Thyroid gland (tissue), 4 donors: ENCODE data around the gene VASH1. TPM values are rescaled to one million over a fixed set of nuclear protein-coding genes. Genes with fewer than 3 reads are reported as not detected.
A peak's percentile ranks its signal among the peaks of the same experiment; 100 is the strongest.

Experiments
- DNase-seq, 2 donors: peaks; one replicate each; pipeline ENCODE4 v3.0.0-alpha.2; 2019
- H3K27ac ChIP-seq, 3 donors: fragments of 200-600 bp; sonication (generic); 1 replicate in 2 of 3; 2 replicates in 1 of 3; pipeline ENCODE4 v1.5.1; 2016 to 2019; ENCODE audit warnings: mild to moderate bottlenecking in 1 of 3, moderate library complexity in 1 of 3
- H3K27me3 ChIP-seq: fragments of 200-600 bp; sonication (generic); one replicate; pipeline ENCODE4 v1.5.1; 2019
- H3K36me3 ChIP-seq, 2 donors: fragments of 200-600 bp; sonication (generic); one replicate each; pipeline ENCODE4 v1.5.1; 2016 to 2019
- H3K4me1 ChIP-seq, 2 donors: fragments of 200-600 bp; sonication (generic); one replicate each; pipeline ENCODE4 v1.5.1; 2017 to 2019
- H3K4me3 ChIP-seq, 3 donors: fragments of 200-600 bp; sonication (generic); replicated peaks in 1 of 3; 1 replicate in 2 of 3; 2 replicates in 1 of 3; pipeline ENCODE4 v1.5.1; 2016; ENCODE audit warnings: mild to moderate bottlenecking in 1 of 3
- H3K9me3 ChIP-seq: fragments of 200-600 bp; sonication (generic); one replicate; pipeline ENCODE4 v1.5.1; 2017
- CTCF ChIP-seq, 6 experiments: fragments of 200-600 bp in 3 of 6; fragments of 450-650 bp in 3 of 6; sonication (generic) in 3 of 6; IDR thresholded peaks; one replicate each; pipeline ENCODE4 v1.5.1; 2016 to 2019; ENCODE audit warnings: antibody characterized with exemption in 6 of 6, mild to moderate bottlenecking in 2 of 6, inconsistent platforms in 1 of 6, moderate library complexity in 1 of 6
- POLR2A ChIP-seq, 2 donors: fragments of 450-650 bp; IDR thresholded peaks; one replicate each; pipeline ENCODE4 v1.6.1; 2017; ENCODE audit warnings: antibody characterized with exemption in 2 of 2, mild to moderate bottlenecking in 2 of 2, moderate library complexity in 1 of 2
- WGBS, 2 donors: methylation state at CpG; one replicate each; pipeline ENCODE4 v1.1.5; 2017; 5-methylcytosine and 5-hydroxymethylcytosine counted together
- intact Hi-C: fragments of 100-400 bp; cut with DNase I; formaldehyde crosslinking; loops from one replicate; pipeline ENCODE4 v1.15.1; 2023
- total RNA-seq, 4 donors: library from RNA; depleted of rRNA; stranded (reverse); fragments of >200 nt; gene quantifications; one replicate each; pipeline ENCODE4 v1.2.3, GENCODE V29; 2016

Gene VASH1
- total RNA-seq, 4 donors from 2014 or later = 2.3 to 5.0 (median 3.1) TPM

- Histone ChIP-seq H3K27me3 (no peaks in the 10 kb centered on the region), H3K27ac (no peak overlapping the region), H3K9me3 (no peaks in the 10 kb centered on the region), H3K4me3 (no peak overlapping the region), H3K36me3 (peaks cover 6 to 11% of the 10 kb centered on the region in 2 donors), H3K4me1 (no peaks in the 10 kb centered on the region)
- DNase-seq = no peak
- intact Hi-C loops = loop anchor here (10.0 kb wide), 1 partner anchor 77 kb away; no protein-coding TSS in a partner anchor
- no peak for TF ChIP-seq CTCF (IDR thresholded peaks at IDR 0.05)
- TF ChIP-seq POLR2A (IDR thresholded peaks at IDR 0.05) = no peak
- WGBS, 2 donors = 73 to 88% methylated on average over 10 of the region's 10 CpGs
Measured at GRCh38 chr14:76782115-76782884, 21.0 kb downstream of the VASH1 start.

GRCh38 chr14:76782885-76783566 is 21.8 kb downstream of the VASH1 start:
- intact Hi-C loops = loop anchor here (10.0 kb wide), 1 partner anchor 78 kb away; no protein-coding TSS in a partner anchor
- H3K27ac ChIP-seq = no peak overlapping the region
- H3K4me3 ChIP-seq = no peak overlapping the region
- WGBS, 2 donors = 51 to 62% methylated on average over 8 to 9 of the region's 9 CpGs
- H3K9me3 ChIP-seq = no peaks in the 10 kb centered on the region
- TF ChIP-seq POLR2A (IDR thresholded peaks at IDR 0.05) (no peak), CTCF (IDR thresholded peaks at IDR 0.05) (no peak)
- H3K4me1 ChIP-seq = no peaks in the 10 kb centered on the region
- H3K36me3 ChIP-seq = peaks cover 11% of the 10 kb centered on the region in 2 donors
- H3K27me3 ChIP-seq = no peaks in the 10 kb centered on the region
- no peak for DNase-seq

GRCh38 chr14:76784266-76784874 is 23.1 kb downstream of the VASH1 start:
- Histone ChIP-seq H3K36me3 (peaks cover 15 to 24% of the 10 kb centered on the region in 2 donors), H3K4me1 (no peaks in the 10 kb centered on the region), H3K27ac (no peak overlapping the region), H3K4me3 (no peak overlapping the region), H3K9me3 (no peaks in the 10 kb centered on the region), H3K27me3 (no peaks in the 10 kb centered on the region)
- 73 to 85% methylated on average over 6 of the region's 6 CpGs for WGBS, 2 donors
- TF ChIP-seq CTCF (IDR thresholded peaks at IDR 0.05) (no peak), POLR2A (IDR thresholded peaks at IDR 0.05) (no peak)
- intact Hi-C loops = loop anchor here (10.0 kb wide), 1 partner anchor 80 kb away; no protein-coding TSS in a partner anchor
- no peak for DNase-seq

- Histone ChIP-seq H3K4me1 (no peaks in the 10 kb centered on the region), H3K36me3 (peaks cover 20 to 27% of the 10 kb centered on the region in 2 donors), H3K4me3 (no peak overlapping the region), H3K27ac (peak overlapping the region in 1 of 3 donors; percentile 1), H3K27me3 (no peaks in the 10 kb centered on the region), H3K9me3 (no peaks in the 10 kb centered on the region)
- 52 to 59% methylated on average over 2 of the region's 2 CpGs for WGBS, 2 donors
- peak; percentile 48 to 59 for DNase-seq
- TF ChIP-seq POLR2A (IDR thresholded peaks at IDR 0.05) = no peak
- TF ChIP-seq CTCF (IDR thresholded peaks at IDR 0.05) = peak in 5 of 6 experiments; percentile 26 to 64 (median 42)
- intact Hi-C loops = loop anchor here (10.0 kb wide), 1 partner anchor 80 kb away; no protein-coding TSS in a partner anchor
Measured at GRCh38 chr14:76784881-76785280, 23.6 kb downstream of the VASH1 start.
